Heart right ventricle (tissue), 16 donors: Measurements from ENCODE around the gene RAD9A. TPM values are rescaled to one million over a fixed set of nuclear protein-coding genes. Genes with fewer than 3 reads are reported as not detected.

Experiments
- ATAC-seq, 8 donors: fragments of 200-7000 bp; cut with Tn5 transposase; one replicate each; pipeline ENCODE4 v1.9.1; 2020; ENCODE audit warnings: mild to moderate bottlenecking in 8 of 8, moderate library complexity in 8 of 8, moderate number of reproducible peaks in 1 of 8
- DNase-seq, 2 donors: peaks; one replicate each; pipeline ENCODE4 v3.0.0-alpha.2; 2020
- H3K27ac ChIP-seq, 10 donors: fragments of 200-600 bp; sonication (generic) in 2 of 10; one replicate each; pipeline versions ENCODE4 v1.5.0 to v1.8.0; 2020 to 2022; ENCODE audit warnings: mild to moderate bottlenecking in 3 of 10
- H3K27me3 ChIP-seq, 7 donors: fragments of 200-600 bp; one replicate each; pipeline ENCODE4 v1.8.0; 2021 to 2022; ENCODE audit warnings: mild to moderate bottlenecking in 2 of 7
- H3K36me3 ChIP-seq, 9 donors: fragments of 200-600 bp; sonication (generic) in 1 of 9; one replicate each; pipeline versions ENCODE4 v1.5.0 to v1.8.0; 2020 to 2022; ENCODE audit warnings: mild to moderate bottlenecking in 2 of 9
- H3K4me1 ChIP-seq, 9 donors: fragments of 200-600 bp; sonication (generic) in 1 of 9; one replicate each; pipeline versions ENCODE4 v1.5.0 to v1.8.0; 2020 to 2022; ENCODE audit warnings: mild to moderate bottlenecking in 4 of 9
- H3K4me3 ChIP-seq, 10 donors: fragments of 200-600 bp; sonication (generic) in 2 of 10; one replicate each; pipeline versions ENCODE4 v1.5.0 to v1.8.0; 2020 to 2022; ENCODE audit warnings: mild to moderate bottlenecking in 7 of 10, moderate library complexity in 2 of 10
- H3K9me3 ChIP-seq, 11 donors: fragments of 200-600 bp in 10 of 11; sonication (generic) in 2 of 11; one replicate each; pipeline versions ENCODE4 v1.5.0 to v1.8.0; 2013 to 2022; ENCODE audit warnings: mild to moderate bottlenecking in 2 of 11, control low read depth in 1 of 11, moderate library complexity in 1 of 11
- CTCF ChIP-seq, 9 donors: fragments of 200-600 bp; sonication (generic) in 2 of 9; IDR thresholded peaks; one replicate each; pipeline versions ENCODE4 v1.5.0 to v1.8.0; 2021 to 2022; ENCODE audit warnings: antibody characterized with exemption in 9 of 9, mild to moderate bottlenecking in 5 of 9, moderate library complexity in 1 of 9
- WGBS, 2 donors: extraction: QIAGEN DNeasy Blood & Tissue Kit; methylation state at CpG; one replicate each; pipeline ENCODE4 v1.1.7; 2013; ENCODE audit warnings: inconsistent platforms in 1 of 2; 5-methylcytosine and 5-hydroxymethylcytosine counted together
- intact Hi-C, 10 donors: fragments of 100-400 bp; cut with DNase I; formaldehyde crosslinking; loops; one replicate each; pipeline versions ENCODE4 v1.11.1 to v1.14.2; 2022
- polyA plus RNA-seq, 2 donors: library from polyadenylated mRNA; stranded (reverse); fragments of 200-250 nt; gene quantifications; one replicate each; pipeline ENCODE4 v1.2.3, GENCODE V29; 2013
- total RNA-seq, 10 donors: library from RNA; stranded (reverse); fragmentation: NEBNext Ultra II Directional in 3 of 10; extraction: Animal tissue kit (Norgen Biotek cat#: 25700) in 3 of 10; gene quantifications; one replicate each; pipeline versions ENCODE4 v1.2.1 to v1.2.4, GENCODE V29; 2021 to 2023
- donor health status: Arrhythmogenic right ventricular cardiomyopathy.
- donor health status: ischemic (EF 13 %, LVEDD 7.1; RV severe dilation, severe dysfunction).
- donor health status: healthy with polysubstance abuse.
- donor health status: DM: no; HTN: yes; CAD: no.
- donor health status: DM: no; HTN: no; CAD: no.
- donor health status: ischemic (EF 25% LVEDD 6.9; RV normal size, moderate dysfunction).
- donor health status: ischemic (EF 25% LVEDD 5.7; RV mildly dilated, moderate dysfunction).
- donor health status: healthy.
- donor health status: DM: yes; HTN: yes; CAD: no.
- donor health status: Ischemic cardiomyopathy.
- donor health status: ischemic (EF 35%, LVEDD 5.7; RV mildly dilated, moderate dysfunction).
- donor health status: nonischemic (EF 11% LVEDD 7.7; RV severe dilation, severe dysfunction).
- donor health status: DM: yes; HTN: yes; CAD: no.
- donor health status: PGD.
- donor health status: ischemic (EF 29% LVEDD 5.4; RV normal size, mild dysfunction).
- donor health status: nonischemic (EF 23%, LVEDD 6.1; RV moderate dilation, normal function).

RAD9A gene
- total and polyA plus RNA-seq, 12 donors = 4.8 to 15.0 (median 6.5) TPM

GRCh38 chr11:67397986-67398660 is 6.3 kb downstream of the RAD9A start:
- 77 to 78% methylated on average over 24 of the region's 24 CpGs for WGBS, 2 donors
- no peak for DNase-seq
- Histone ChIP-seq H3K27ac (peak overlapping the region in 1 of 10 donors; percentile 31), H3K27me3 (no peaks in the 10 kb centered on the region), H3K9me3 (no peaks in the 10 kb centered on the region), H3K36me3 (peaks cover 0 to 65% (median 26%) of the 10 kb centered on the region in 9 donors), H3K4me1 (peaks cover 0 to 59% (median 44%) of the 10 kb centered on the region in 9 donors), H3K4me3 (no peak overlapping the region)
- no peak for TF ChIP-seq CTCF (IDR thresholded peaks at IDR 0.05)
- ATAC-seq = no peak
- intact Hi-C loops = loop anchor here in 2 of 10 donors (2.0 to 10.0 kb wide), 2 partner anchors 107 to 109 kb away; partner anchors contain the start of genes CDK2AP2 (in 1 of the 2) and PITPNM1 (in 1 of the 2)

GRCh38 chr11:67398661-67399563 is 7.1 kb downstream of the RAD9A start:
- no peak for TF ChIP-seq CTCF (IDR thresholded peaks at IDR 0.05)
- ATAC-seq (no peak), DNase-seq (no peak)
- Histone ChIP-seq H3K27me3 (no peaks in the 10 kb centered on the region), H3K9me3 (no peaks in the 10 kb centered on the region), H3K36me3 (peaks cover 0 to 58% (median 26%) of the 10 kb centered on the region in 9 donors), H3K27ac (peak overlapping the region in 2 of 10 donors; percentile 26 to 31), H3K4me1 (peaks cover 0 to 66% (median 52%) of the 10 kb centered on the region in 9 donors), H3K4me3 (no peak overlapping the region)
- whole genome bisulfite sequencing, 2 donors = 85% methylated on average over 31 of the region's 31 CpGs
- intact Hi-C loops = loop anchor here in 1 of 10 donors (10.0 kb wide), 1 partner anchor 106 kb away; the partner anchor contains the start of genes CDK2AP2 and PITPNM1

- ATAC-seq (peak in 5 of 8 donors; percentile 4 to 36 (median 6)), DNase-seq (no peak)
- Histone ChIP-seq H3K9me3 (no peaks in the 10 kb centered on the region), H3K4me3 (peak overlapping the region; percentile 68 to 99 (median 96)), H3K27ac (peak overlapping the region in 9 of 10 donors; percentile 94 to 99 (median 97)), H3K4me1 (peaks cover 0 to 80% (median 54%) of the 10 kb centered on the region in 9 donors), H3K27me3 (no peaks in the 10 kb centered on the region), H3K36me3 (peaks cover 0 to 53% (median 26%) of the 10 kb centered on the region in 9 donors)
- 35 to 37% methylated on average over 23 of the region's 23 CpGs for WGBS, 2 donors
- TF ChIP-seq CTCF (IDR thresholded peaks at IDR 0.05) = no peak
- intact Hi-C loops = loop anchor here in 8 of 10 donors (2.0 to 5.0 kb wide), 4 partner anchors 67 to 107 kb away; partner anchors contain the start of genes TMEM134 (in 6 of the 8), CDK2AP2 (in 4 of the 8), PITPNM1 (in 4 of the 8) and AIP (in 1 of the 8)
Observed at GRCh38 chr11:67400251-67400941, 8.6 kb downstream of the RAD9A start.
